GM10266 (cell line): Measurements from ENCODE around the gene HS3ST6.
A peak's percentile ranks its signal among the peaks of the same experiment; 100 is the strongest.
"Not testable (repeated sequence)": the region's sequence is repeated elsewhere in the genome, so short reads cannot be mapped to it uniquely, and the experiment has no call there.

Experiments
- DNase-seq: peaks from one replicate; pipeline ENCODE4 v3.0.0; 2012; ENCODE audit errors: extremely low spot score
- CTCF ChIP-seq: IDR thresholded peaks from 2 replicates; pipeline ENCODE4 v1.5.1; 2012; ENCODE audit warnings: mild to moderate bottlenecking, low read depth; ENCODE audit not compliant: control insufficient read depth, insufficient read depth; ENCODE audit errors: missing control alignments

The HS3ST6 gene

DNA sequence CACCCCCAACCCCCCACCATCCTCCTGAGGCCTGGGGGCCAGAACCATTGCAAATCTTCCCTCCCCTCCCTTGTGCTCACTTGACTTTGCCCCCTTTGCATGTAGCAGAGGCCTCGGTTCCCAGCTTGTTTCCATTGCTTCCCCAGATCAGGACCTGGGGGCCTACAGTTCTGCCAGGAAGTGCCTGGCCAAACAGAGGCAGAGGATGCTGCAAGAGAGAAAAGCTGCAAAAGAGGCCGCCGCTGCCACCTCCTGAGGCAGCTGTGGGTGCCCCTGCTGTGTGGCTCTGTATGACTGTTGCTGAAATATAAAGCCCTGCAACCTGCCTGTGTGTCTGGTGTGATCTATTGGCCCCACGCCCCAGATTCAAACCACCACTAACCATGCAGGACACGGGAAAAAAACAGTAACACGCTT lies 43.4 kb upstream of the HS3ST6 start:
- TF ChIP-seq CTCF = no peak
- no peak for DNase-seq

DNA sequence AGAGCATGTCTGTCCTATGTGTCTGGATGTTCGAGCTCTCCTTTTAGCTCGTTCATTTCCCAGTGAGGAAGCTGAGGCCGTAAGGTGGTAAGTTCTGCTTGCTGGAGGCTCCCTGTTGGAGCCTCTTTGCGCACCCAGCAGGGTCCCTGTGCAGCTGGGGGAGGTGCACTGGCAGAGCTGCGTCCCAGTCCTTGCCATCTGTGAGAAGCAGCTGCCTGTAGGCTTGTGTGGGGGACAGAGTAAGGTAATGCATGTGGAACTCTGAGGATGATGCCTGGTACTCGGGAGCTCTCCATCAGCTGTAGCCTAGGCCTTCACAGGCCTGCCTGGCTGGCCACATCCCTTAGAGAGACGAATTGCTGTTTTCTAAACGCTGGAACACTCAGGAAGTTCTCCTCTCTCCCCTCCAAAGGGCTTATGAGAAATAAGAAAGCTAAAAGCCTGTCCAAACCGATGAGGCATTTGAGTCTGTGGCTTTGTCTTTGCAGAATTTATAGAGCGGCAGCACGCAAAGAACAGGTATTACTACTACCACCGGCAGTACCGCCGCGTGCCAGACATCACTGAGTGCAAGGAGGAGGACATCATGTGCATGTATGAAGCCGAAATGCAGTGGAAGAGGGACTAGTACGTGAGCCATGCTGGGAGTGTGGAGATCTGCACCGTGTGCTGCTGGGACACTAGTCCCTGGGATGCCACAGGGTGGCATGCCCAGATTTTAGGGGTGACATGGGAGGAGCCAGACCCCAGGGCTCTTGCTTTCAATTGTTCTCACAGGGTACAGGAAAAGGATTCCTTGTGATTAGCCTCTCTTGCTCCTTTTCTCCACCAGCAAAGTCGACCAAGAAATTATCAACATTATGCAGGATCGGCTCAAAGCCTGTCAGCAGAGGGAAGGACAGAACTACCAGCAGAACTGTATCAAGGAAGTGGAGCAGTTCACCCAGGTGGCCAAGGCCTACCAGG lies 42.7 kb upstream of the HS3ST6 start:
- no peak for DNase-seq
- no peak for TF ChIP-seq CTCF

DNA sequence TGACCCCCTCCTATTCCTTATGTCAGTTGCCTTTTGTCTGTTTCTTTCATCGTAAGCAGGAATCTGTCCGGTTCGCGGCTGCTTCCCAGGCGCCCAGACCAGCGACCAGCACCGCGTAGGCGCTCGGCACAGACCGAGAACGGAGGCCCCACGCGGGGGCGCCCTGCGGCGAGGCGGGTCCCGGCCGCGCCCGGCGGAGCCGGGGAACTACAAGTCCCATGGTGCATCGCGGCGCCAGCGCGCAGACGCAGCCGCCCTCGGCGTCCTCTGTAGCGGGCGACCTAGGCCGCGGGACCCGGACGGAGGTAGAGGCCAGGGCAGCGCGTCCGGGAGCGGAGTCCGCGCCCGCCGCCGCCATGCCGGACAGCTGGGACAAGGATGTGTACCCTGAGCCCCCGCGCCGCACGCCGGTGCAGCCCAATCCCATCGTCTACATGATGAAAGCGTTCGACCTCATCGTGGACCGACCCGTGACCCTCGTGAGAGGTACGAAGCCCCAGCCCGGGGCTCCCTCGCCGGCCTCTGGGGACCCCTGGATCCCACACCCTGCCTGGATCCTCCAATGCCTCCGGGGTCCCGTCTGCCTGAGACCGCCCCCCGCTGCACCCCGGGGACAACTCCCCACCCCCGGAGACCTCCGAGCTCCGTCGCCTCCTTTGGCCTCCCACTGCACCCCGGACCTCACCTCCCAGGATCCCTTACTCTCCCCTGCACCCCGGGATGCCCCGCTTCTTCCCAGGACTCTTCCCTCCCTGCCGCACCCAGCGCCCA lies 41.2 kb upstream of the HS3ST6 start, which contains the start of gene NDUFB10:
Gene NDUFB10 (plus strand): TSS at position 270 of the 771 bp plus-strand sequence. CDS start 87 bp downstream, at position 357.
- TF ChIP-seq CTCF = peak; percentile 86

GRCh38 chr16:1958715-1959268 lies 40.6 kb upstream of the HS3ST6 start:
- TF ChIP-seq CTCF = no peak
- DNase-seq = no peak

More for the DNA sequence above, 41.2 kb upstream of the HS3ST6 start, which contains the start of gene NDUFB10:
- DNase-seq = peak; percentile 96

DNA sequence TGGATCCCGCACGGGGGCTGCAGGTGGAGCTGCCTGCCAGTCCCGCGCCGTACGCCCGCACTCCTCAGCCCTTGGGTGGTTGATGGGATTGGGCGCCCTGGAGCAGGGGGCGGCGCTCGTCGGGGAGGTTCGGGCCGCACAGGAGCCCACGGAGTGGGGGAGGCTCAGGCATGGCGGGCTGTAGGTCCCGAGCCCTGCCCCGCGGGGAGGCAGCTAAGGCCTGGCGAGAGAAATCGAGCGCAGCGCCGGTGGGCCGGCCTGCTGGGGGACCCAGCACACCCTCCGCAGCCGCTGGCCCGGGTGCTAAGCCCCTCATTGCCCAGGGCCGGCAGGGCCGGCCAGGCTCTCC lies 39.9 kb upstream of the HS3ST6 start:
- DNase-seq = not testable (repeated sequence)

DNA sequence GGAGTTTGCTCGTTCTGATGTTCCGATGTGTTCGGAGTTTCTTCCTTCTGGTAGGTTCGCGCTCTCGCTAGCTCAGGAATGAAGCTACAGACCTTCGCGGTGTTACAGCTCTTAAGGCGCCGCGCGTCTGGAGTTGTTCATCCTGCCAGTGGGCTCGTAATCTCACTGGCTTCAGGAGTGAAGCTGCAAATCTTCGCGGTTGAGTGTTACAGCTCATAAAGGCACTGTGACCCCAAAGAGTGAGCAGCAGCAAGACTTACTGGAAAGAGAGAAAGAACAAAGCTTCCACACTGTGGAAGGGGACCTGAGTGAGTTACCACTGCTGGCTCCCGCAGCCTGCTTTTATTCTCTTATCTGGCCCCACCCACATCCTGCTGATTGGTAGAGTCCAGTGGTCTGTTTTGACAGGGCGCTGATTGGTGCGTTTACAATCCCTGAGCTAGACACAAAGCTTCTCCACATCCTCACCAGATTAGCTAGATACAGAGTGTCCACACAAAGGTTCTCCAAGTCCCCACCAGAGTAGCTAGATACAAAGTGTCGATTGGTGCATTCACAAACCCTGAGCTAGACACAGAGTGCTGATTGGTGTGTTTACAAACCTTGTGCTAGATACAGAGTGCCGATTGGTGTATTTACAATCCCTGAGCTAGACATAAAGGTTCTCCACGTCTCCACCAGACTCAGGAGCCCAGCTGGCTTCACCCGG lies 39.4 kb upstream of the HS3ST6 start:
- not testable (repeated sequence) for DNase-seq

GRCh38 chr16:1953734-1954133 lies 35.5 kb upstream of the HS3ST6 start:
- no peak for TF ChIP-seq CTCF
- no peak for DNase-seq
